Trophoblast cell (in vitro differentiated cells and primary cell): ENCODE results near the gene HAVCR2.

Source experiments
- DNase-seq, 2 donors: peaks; one replicate each; pipeline ENCODE4 v3.0.0-alpha.2; 2016
- H2AFZ ChIP-seq: 2 replicates; pipeline ENCODE4 v1.6.1; 2013; ENCODE audit warnings: low read length, moderate library complexity, mild to moderate bottlenecking; ENCODE audit not compliant: insufficient read depth, poor library complexity
- H2AK5ac ChIP-seq: 2 replicates; pipeline ENCODE4 v1.6.1; 2013; ENCODE audit warnings: mild to moderate bottlenecking, low read length
- H2BK120ac ChIP-seq: 2 replicates; pipeline ENCODE4 v1.6.1; 2013; ENCODE audit warnings: low read length, mild to moderate bottlenecking, moderate library complexity; ENCODE audit not compliant: insufficient read depth, poor library complexity
- H2BK12ac ChIP-seq: 2 replicates; pipeline ENCODE4 v1.6.1; 2013; ENCODE audit warnings: mild to moderate bottlenecking, low read length, moderate library complexity
- H2BK5ac ChIP-seq: 2 replicates; pipeline ENCODE4 v1.6.1; 2013; ENCODE audit warnings: low read length, low read depth, moderate library complexity, mild to moderate bottlenecking; ENCODE audit not compliant: poor library complexity
- H3K14ac ChIP-seq: 2 replicates; pipeline ENCODE4 v1.6.1; 2013; ENCODE audit warnings: mild to moderate bottlenecking, low read length
- H3K18ac ChIP-seq: 2 replicates; pipeline ENCODE4 v1.6.1; 2013; ENCODE audit warnings: mild to moderate bottlenecking, low read length
- H3K23ac ChIP-seq: 2 replicates; pipeline ENCODE4 v1.6.1; 2013; ENCODE audit warnings: low read length
- H3K27ac ChIP-seq: 2 replicates; pipeline ENCODE4 v1.5.1; 2013; ENCODE audit warnings: low read depth, mild to moderate bottlenecking, inconsistent platforms, low read length, moderate library complexity
- H3K27me3 ChIP-seq: 2 replicates; pipeline ENCODE4 v1.6.1; 2013; ENCODE audit warnings: inconsistent platforms, mild to moderate bottlenecking, low read length, moderate library complexity; ENCODE audit not compliant: insufficient read depth
- H3K36me3 ChIP-seq, 2 experiments: 1 replicate in 1 of 2; 2 replicates in 1 of 2; pipeline ENCODE4 v1.6.1; 2013; ENCODE audit warnings: low read length in 2 of 2, mild to moderate bottlenecking in 2 of 2, moderate library complexity in 1 of 2; ENCODE audit not compliant: insufficient read depth in 2 of 2, control insufficient read depth in 1 of 2
- H3K4ac ChIP-seq: 2 replicates; pipeline ENCODE4 v1.6.1; 2013; ENCODE audit warnings: low read depth, mild to moderate bottlenecking, low read length, moderate library complexity
- H3K4me1 ChIP-seq, 2 experiments: 1 replicate in 1 of 2; 2 replicates in 1 of 2; pipeline ENCODE4 v1.6.1; 2013; ENCODE audit warnings: low read length in 2 of 2, mild to moderate bottlenecking in 2 of 2, moderate library complexity in 1 of 2; ENCODE audit not compliant: insufficient read depth in 2 of 2, control insufficient read depth in 1 of 2
- H3K4me2 ChIP-seq: 2 replicates; pipeline ENCODE4 v1.6.1; 2013; ENCODE audit warnings: inconsistent platforms, mild to moderate bottlenecking, low read length, moderate library complexity
- H3K4me3 ChIP-seq: 2 replicates; pipeline ENCODE4 v1.5.1; 2013; ENCODE audit warnings: mild to moderate bottlenecking, low read depth, low read length, inconsistent platforms
- H3K79me1 ChIP-seq: one replicate; pipeline ENCODE4 v1.6.1; 2013; ENCODE audit warnings: low read length
- H3K79me2 ChIP-seq: 2 replicates; pipeline ENCODE4 v1.6.1; 2013; ENCODE audit warnings: low read length, mild to moderate bottlenecking; ENCODE audit not compliant: control insufficient read depth, insufficient read depth, poor library complexity
- H3K9ac ChIP-seq: 2 replicates; pipeline ENCODE4 v1.6.1; 2013; ENCODE audit warnings: mild to moderate bottlenecking, low read length
- H3K9me3 ChIP-seq: 2 replicates; pipeline ENCODE4 v1.6.1; 2013; ENCODE audit warnings: low read depth, mild to moderate bottlenecking, control low read depth, inconsistent platforms, low read length; ENCODE audit not compliant: insufficient read depth
- H4K12ac ChIP-seq: 2 replicates; pipeline ENCODE4 v1.6.1; 2013; ENCODE audit warnings: low read depth, mild to moderate bottlenecking, low read length, moderate library complexity
- H4K8ac ChIP-seq: 2 replicates; pipeline ENCODE4 v1.6.1; 2013; ENCODE audit warnings: low read depth, mild to moderate bottlenecking, low read length, moderate library complexity
- H4K91ac ChIP-seq: one replicate; pipeline ENCODE4 v1.6.1; 2013; ENCODE audit warnings: low read depth, mild to moderate bottlenecking, low read length, moderate library complexity
- WGBS: extraction: QIAGEN DNeasy Blood & Tissue Kit; methylation state at CpG from one replicate; pipeline ENCODE4 v1.1.7; 2013; ENCODE audit warnings: missing lambda C conversion rate; ENCODE audit not compliant: insufficient read length, insufficient coverage; ENCODE audit errors: extremely low coverage; 5-methylcytosine and 5-hydroxymethylcytosine counted together

HAVCR2 gene

GRCh38 chr5:157088342-157088990, 20.4 kb downstream of the HAVCR2 start:
- Histone ChIP-seq H3K4me1 (no peaks in the 10 kb centered on the region), H3K4ac (no peak overlapping the region), H4K12ac (no peak overlapping the region), H4K8ac (no peak overlapping the region), H3K9me3 (no peaks in the 10 kb centered on the region), H3K9ac (no peak overlapping the region), H3K27ac (no peak overlapping the region), H2AK5ac (no peak overlapping the region), H2BK5ac (no peak overlapping the region), H3K4me2 (no peak overlapping the region), H2AFZ (no peak overlapping the region), H3K79me1 (no peaks in the 10 kb centered on the region), H3K4me3 (no peak overlapping the region), H3K14ac (no peak overlapping the region), H4K91ac (no peak overlapping the region), H3K18ac (no peak overlapping the region), H3K27me3 (no peaks in the 10 kb centered on the region), H2BK12ac (no peak overlapping the region), H3K79me2 (no peaks in the 10 kb centered on the region), H3K36me3 (no peaks in the 10 kb centered on the region), H3K23ac (no peak overlapping the region), H2BK120ac (no peak overlapping the region)
- WGBS = no CpG with 5 or more reads among the region's 3 CpGs
- DNase-seq = no peak

GRCh38 chr5:157086751-157087359, 22.0 kb downstream of the HAVCR2 start:
- no peak overlapping the region for H3K14ac ChIP-seq
- no peak overlapping the region for H2AFZ ChIP-seq
- no peak overlapping the region for H3K9ac ChIP-seq
- WGBS = no CpG with 5 or more reads among the region's 8 CpGs
- H2BK12ac ChIP-seq = no peak overlapping the region
- no peak overlapping the region for H3K4me3 ChIP-seq
- H4K8ac ChIP-seq = no peak overlapping the region
- H2BK5ac ChIP-seq = no peak overlapping the region
- H3K27me3 ChIP-seq = no peaks in the 10 kb centered on the region
- H3K4me1 ChIP-seq = no peaks in the 10 kb centered on the region
- no peak overlapping the region for H2AK5ac ChIP-seq
- no peaks in the 10 kb centered on the region for H3K79me2 ChIP-seq
- no peak overlapping the region for H4K91ac ChIP-seq
- H3K4me2 ChIP-seq = no peak overlapping the region
- H3K4ac ChIP-seq = no peak overlapping the region
- no peak overlapping the region for H2BK120ac ChIP-seq
- no peak overlapping the region for H3K23ac ChIP-seq
- H3K36me3 ChIP-seq = no peaks in the 10 kb centered on the region
- H3K18ac ChIP-seq = no peak overlapping the region
- H3K9me3 ChIP-seq = no peaks in the 10 kb centered on the region
- DNase-seq = no peak
- no peak overlapping the region for H4K12ac ChIP-seq
- H3K79me1 ChIP-seq = no peaks in the 10 kb centered on the region
- H3K27ac ChIP-seq = no peak overlapping the region

- Histone ChIP-seq H3K79me2 (no peaks in the 10 kb centered on the region), H3K4me3 (no peak overlapping the region), H2AK5ac (no peak overlapping the region), H3K27me3 (no peaks in the 10 kb centered on the region), H2BK120ac (no peak overlapping the region), H3K27ac (no peak overlapping the region), H3K79me1 (no peaks in the 10 kb centered on the region), H3K4me2 (no peak overlapping the region), H3K9me3 (no peaks in the 10 kb centered on the region), H3K36me3 (no peaks in the 10 kb centered on the region), H3K4me1 (no peaks in the 10 kb centered on the region), H3K18ac (no peak overlapping the region), H2AFZ (no peak overlapping the region), H3K23ac (no peak overlapping the region), H2BK5ac (no peak overlapping the region), H4K91ac (no peak overlapping the region), H3K9ac (no peak overlapping the region), H2BK12ac (no peak overlapping the region), H4K8ac (no peak overlapping the region), H3K14ac (no peak overlapping the region), H4K12ac (no peak overlapping the region), H3K4ac (no peak overlapping the region)
- no peak for DNase-seq
- WGBS = no CpG with 5 or more reads among the region's 4 CpGs
These were observed 22.9 kb downstream of the HAVCR2 start for GRCh38 chr5:157085930-157086329.

- no peak overlapping the region for H2BK12ac ChIP-seq
- H2AK5ac ChIP-seq = no peak overlapping the region
- H2BK120ac ChIP-seq = no peak overlapping the region
- H2BK5ac ChIP-seq = no peak overlapping the region
- no peak overlapping the region for H3K14ac ChIP-seq
- no CpG with 5 or more reads among the region's 2 CpGs for WGBS
- H3K9me3 ChIP-seq = no peaks in the 10 kb centered on the region
- no peak overlapping the region for H3K18ac ChIP-seq
- H4K8ac ChIP-seq = no peak overlapping the region
- H3K27me3 ChIP-seq = no peaks in the 10 kb centered on the region
- H3K4ac ChIP-seq = no peak overlapping the region
- H3K4me2 ChIP-seq = no peak overlapping the region
- no peaks in the 10 kb centered on the region for H3K79me2 ChIP-seq
- no peak overlapping the region for H3K23ac ChIP-seq
- no peaks in the 10 kb centered on the region for H3K4me1 ChIP-seq
- no peak overlapping the region for H4K91ac ChIP-seq
- no peaks in the 10 kb centered on the region for H3K79me1 ChIP-seq
- no peak overlapping the region for H3K9ac ChIP-seq
- H2AFZ ChIP-seq = no peak overlapping the region
- H4K12ac ChIP-seq = no peak overlapping the region
- H3K27ac ChIP-seq = no peak overlapping the region
- H3K36me3 ChIP-seq = no peaks in the 10 kb centered on the region
- DNase-seq = no peak
- H3K4me3 ChIP-seq = no peak overlapping the region
These were observed 28.6 kb downstream of the HAVCR2 start for GRCh38 chr5:157080286-157080685.
